GM19351 (cell line): ENCODE data around the gene TMEM63B.
"Not testable (repeated sequence)": the region's sequence is repeated elsewhere in the genome, so short reads cannot be mapped to it uniquely, and the experiment has no call there.

ENCODE experiments used
- ATAC-seq: cut with Tn5 transposase; IDR thresholded peaks from one replicate; pipeline ENCODE4 v1.9.1; 2021; ENCODE audit warnings: mild to moderate bottlenecking, moderate library complexity; ENCODE audit not compliant: unreplicated experiment

Gene TMEM63B

GRCh38 chr6:44169154-44169553, 41.8 kb downstream of the TMEM63B start:
- no peak for ATAC-seq

- no peak for ATAC-seq
These were observed 42.7 kb downstream of the TMEM63B start for GRCh38 chr6:44169886-44170570.

GRCh38 chr6:44171899-44172546, 44.7 kb downstream of the TMEM63B start:
- ATAC-seq: no peak

DNA sequence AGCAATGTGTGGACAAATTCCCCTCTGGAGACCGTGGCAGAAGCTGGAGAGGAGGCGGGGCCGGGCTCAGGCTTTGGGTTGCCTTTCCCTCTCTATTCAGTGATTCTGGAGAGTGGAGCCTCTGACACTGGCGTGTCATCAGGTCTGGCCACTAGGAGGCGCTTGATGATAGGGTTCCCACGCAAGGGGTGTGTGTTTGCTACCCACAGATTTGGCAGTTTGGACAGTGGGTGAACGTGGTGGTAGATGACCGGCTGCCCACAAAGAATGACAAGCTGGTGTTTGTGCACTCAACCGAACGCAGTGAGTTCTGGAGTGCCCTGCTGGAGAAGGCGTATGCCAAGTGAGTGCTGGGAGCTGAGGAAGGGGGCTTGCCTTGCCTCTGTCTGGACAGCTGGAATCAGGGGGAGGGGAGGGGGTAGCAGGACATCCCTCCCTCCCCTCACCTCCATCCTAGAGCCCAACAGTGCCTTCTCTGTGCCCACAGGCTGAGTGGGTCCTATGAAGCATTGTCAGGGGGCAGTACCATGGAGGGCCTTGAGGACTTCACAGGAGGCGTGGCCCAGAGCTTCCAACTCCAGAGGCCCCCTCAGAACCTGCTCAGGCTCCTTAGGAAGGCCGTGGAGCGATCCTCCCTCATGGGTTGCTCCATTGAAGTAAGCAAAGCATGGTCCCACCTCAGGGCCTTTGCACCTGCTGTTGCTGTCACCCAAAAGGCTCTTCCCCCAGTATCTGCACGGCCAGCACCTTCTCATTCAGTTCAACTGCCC, 45.6 kb downstream of the TMEM63B start:
- ATAC-seq: peak; percentile 80

- no peak for ATAC-seq
These were observed 48.9 kb downstream of the TMEM63B start for GRCh38 chr6:44176130-44176761.

DNA sequence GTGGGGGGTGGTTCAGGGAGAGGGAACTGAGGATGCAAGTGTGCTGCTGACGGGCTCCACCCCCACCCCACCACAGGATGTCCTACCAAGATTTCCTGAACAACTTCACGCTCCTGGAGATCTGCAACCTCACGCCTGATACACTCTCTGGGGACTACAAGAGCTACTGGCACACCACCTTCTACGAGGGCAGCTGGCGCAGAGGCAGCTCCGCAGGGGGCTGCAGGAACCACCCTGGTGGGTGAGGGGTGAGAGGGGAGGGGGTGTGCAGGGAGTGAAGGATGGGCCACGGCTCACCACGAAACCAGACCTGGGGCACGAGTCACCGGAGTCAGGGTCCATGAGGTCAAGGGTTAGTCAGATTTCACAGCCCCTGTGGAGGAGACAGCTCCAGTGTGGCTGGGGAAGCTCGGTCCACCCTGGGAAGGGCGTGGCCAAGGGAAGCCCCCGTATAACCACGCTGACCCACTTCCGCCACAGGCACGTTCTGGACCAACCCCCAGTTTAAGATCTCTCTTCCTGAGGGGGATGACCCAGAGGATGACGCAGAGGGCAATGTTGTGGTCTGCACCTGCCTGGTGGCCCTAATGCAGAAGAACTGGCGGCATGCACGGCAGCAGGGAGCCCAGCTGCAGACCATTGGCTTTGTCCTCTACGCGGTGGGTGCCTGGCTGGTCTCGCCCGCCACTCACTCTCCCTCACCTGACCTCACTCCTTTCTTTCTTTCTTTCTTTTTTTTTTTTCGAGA, 49.6 kb downstream of the TMEM63B start:
- peak; percentile 46 for ATAC-seq

DNA sequence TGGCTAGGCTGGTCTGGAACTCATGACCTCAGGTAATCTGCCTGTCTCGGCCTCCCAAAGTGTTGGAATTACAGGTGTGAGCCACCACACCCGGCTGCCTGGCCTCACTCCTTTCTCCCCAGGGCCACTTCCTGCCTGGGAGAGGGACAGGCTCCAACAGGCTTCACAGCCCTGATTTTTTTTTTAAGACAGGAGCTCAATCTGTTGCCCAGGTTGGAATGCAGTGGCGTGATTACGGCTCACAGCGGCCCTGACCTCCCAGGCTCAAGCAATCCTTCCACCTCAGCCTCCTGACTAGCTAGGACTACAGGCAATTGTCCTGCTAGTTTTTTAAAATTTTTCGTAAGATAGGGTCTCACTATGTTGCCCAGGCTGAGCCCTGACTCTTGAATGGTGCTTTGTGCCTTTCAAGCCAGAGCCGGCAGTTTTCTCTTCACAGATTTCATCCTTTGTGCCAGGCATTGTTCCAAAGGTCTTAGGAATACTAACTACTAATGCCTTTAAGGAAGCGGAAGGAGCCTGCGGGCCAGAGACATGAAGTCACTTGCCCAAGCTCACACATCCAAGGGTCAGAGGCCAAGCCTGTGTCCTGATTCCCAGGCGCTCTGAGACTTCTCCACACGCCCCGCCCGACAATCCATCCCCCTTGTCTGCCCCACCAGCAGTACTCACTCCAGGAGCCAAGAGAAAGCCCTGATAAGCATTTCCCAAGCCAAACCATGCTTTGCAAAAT, 50.5 kb downstream of the TMEM63B start:
- no peak for ATAC-seq

DNA sequence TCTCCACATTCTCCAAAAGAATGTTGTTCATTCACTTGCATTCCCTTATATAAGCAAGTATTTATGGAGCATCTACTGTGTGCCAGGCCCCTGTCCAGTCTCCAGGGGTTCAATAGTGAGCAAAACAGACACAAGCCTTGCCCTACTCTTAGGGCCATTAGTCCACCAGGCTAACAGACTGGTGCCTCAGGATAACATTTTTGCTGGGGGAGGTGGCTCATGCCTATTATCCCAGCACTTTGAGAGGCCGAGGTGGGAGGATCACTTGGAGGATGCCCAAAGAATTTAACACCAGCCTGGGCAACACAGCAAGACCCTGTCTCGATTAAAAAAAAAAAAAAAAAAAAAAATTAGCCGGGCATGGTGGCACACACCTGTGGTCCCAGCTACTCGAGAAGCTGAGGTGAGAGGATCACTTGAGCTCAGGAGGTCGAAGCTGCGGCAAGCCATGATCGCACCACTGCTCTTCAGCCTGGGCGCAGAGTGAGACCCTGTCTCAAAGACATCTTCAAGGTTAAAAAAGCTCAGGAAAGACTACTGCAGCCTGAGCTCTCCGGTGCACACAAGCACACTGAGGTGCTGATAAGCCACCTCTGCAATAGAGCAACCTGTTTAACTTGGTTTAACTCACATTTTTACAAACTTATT, 51.2 kb downstream of the TMEM63B start:
- ATAC-seq: no peak

DNA sequence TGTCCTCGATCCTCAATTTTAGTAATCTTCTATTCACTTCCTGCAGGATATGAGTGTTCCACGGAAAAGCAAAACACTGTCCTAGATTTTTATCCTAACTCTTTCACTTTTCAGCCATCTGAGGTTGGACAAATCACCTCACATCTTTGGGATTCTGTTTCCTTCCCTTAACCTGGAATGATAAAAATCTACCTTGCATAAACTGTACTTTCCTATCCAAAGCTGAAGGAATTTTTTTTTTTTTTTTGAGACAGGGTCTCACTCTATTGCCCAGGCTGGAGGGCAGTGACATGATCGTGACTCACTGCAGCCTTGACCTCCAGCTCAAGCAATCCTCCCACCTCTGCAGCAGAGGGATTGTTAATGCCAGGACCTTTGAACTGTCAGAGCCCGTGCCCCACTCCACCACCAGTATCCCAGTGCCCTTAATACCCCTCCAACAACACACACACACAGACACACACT, 51.8 kb downstream of the TMEM63B start:
- ATAC-seq: no peak

DNA sequence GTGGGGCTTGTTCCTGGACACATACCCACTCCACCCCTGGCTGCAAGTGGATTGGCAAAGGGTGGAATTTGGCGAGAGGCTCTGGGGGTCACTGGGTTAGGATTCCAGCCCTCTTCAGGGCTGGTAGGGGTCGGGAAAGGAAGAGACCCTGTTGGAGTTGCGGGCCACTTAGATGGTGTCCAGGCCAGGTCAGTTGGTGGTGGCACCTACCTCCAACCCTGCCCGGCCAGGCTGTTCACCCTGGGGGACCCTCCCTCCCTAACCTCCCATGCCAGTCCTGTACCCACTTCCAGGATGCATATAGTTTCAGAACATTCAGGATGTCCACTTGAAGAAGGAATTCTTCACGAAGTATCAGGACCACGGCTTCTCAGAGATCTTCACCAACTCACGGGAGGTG, 52.3 kb downstream of the TMEM63B start:
- ATAC-seq: no peak

DNA sequence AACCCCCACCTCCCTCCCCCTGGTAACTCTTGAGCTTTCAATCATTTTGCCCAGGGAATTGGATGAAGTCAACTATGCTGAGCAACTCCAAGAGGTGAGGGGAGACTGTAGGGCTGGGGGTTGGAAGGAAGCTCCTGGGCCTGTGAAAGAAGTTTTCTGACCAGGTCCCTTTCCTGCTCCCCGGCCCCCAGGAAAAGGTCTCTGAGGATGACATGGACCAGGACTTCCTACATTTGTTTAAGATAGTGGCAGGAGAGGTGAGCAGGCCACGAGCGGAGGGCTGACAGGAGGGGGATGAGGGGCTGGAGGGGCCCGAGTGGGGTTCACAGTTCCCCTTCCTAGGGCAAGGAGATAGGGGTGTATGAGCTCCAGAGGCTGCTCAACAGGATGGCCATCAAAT, 53.1 kb downstream of the TMEM63B start:
- no peak for ATAC-seq

DNA sequence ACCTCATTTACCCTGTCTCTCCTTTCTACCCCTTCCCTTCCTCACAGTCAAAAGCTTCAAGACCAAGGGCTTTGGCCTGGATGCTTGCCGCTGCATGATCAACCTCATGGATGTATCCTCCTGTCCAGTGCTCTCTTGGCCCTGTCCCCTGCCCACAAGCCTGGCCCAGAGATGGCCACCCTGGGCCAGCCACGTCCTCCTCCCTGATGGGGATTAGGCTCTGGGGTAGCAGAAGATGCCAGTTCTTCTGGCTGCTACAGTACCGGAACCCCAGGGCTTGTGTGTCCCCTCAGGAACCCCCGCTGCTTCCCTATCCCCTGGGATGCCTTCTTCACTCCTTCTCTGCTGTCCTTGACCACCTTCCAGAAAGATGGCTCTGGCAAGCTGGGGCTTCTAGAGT, 53.5 kb downstream of the TMEM63B start:
- no peak for ATAC-seq

DNA sequence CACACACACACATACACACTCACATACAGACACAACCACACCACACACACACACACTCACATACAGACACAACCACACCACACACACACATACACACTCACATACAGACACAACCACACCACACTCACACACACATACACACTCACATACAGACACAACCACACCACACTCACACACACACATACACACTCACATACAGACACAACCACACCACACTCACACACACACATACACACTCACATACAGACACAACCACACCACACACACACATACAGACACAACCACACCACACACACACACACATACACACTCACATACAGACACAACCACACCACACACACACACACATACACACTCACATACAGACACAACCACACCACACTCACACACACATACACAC, 54.4 kb downstream of the TMEM63B start:
- not testable (repeated sequence) for ATAC-seq

DNA sequence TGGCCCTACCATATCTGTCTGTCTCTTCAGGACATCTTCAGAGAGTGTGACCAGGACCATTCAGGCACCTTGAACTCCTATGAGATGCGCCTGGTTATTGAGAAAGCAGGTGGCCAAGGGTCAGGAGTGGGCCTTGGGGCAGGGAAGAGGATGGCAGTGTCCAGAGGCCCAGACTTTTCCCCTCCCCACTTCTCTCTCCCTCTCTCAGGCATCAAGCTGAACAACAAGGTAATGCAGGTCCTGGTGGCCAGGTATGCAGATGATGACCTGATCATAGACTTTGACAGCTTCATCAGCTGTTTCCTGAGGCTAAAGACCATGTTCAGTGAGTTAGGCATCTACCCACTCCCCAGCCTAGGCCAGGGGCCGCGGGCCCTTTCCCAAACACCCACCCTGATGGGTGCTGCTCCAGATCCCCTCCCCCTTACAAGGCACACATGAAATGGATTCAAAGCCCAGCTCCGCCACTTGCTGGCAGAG, 55.6 kb downstream of the TMEM63B start:
- no peak for ATAC-seq

DNA sequence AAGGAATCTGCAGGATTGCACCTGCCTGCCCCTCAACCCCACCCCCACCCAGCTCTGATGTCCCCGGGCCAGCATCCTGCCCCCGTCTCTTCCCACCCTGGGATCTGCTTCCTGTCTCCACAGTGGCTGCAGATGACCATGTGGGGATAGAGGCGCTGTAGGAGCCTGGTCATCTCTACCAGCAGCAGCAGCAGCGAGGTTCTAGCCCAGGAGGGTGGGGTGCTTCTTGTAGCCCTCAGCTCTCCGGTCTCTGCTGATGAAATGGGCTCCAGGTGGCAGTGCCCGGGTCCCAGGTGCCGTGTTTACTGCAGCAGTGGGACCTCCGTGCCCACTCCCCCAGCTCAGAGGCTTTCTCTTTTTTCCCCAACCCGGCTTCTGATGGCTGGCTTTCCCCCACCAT, 56.4 kb downstream of the TMEM63B start:
- no peak for ATAC-seq

DNA sequence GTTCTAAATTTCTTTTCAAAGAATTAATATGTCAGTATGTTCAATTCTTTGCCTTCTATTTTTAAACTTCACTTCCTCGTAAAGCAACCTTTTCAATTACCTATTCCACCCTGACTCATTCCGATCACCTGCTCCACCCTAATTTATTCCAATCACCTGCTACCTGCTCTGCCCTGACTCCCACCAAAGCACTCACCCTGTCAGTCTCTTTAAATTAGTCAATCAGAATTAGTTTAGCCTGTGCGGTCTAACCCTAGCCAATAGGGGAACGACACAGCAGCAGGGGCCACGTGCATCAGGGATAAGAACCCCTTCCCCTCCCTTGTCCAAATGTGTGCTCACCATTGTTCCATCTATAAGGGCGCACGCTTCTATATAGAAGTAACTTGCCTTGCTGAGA, 58.0 kb downstream of the TMEM63B start:
- not testable (repeated sequence) for ATAC-seq

GRCh38 chr6:44185953-44186634, 58.7 kb downstream of the TMEM63B start:
- no peak for ATAC-seq

GRCh38 chr6:44186635-44187025, 59.3 kb downstream of the TMEM63B start:
- ATAC-seq: no peak

- no peak for ATAC-seq
These were observed 61.5 kb downstream of the TMEM63B start for GRCh38 chr6:44188819-44189218.
